Superior temporal gyrus (tissue), 1 donor: ENCODE measurements around the gene KRTAP4-6.
"Not testable (repeated sequence)": the region's sequence is repeated elsewhere in the genome, so short reads cannot be mapped to it uniquely, and the experiment has no call there.

ENCODE experiments used
- DNase-seq: peaks from one replicate; pipeline ENCODE4 v3.0.0-alpha.2; 2016; ENCODE audit errors: extremely low spot score

The KRTAP4-6 gene

GRCh38 chr17:41107941-41108450 lies 32.3 kb downstream of the KRTAP4-6 start:
- no peak for DNase-seq

GRCh38 chr17:41105347-41105746 lies 35.0 kb downstream of the KRTAP4-6 start, which contains the start of gene KRTAP4-9:
TSS of gene KRTAP4-9 (plus strand) at chr17:41105389. CDS start at chr17:41105389, 0 bp downstream.
- DNase-seq, result not testable (repeated sequence)

GRCh38 chr17:41104386-41105038 lies 35.8 kb downstream of the KRTAP4-6 start:
- not testable (repeated sequence) for DNase-seq

DNA sequence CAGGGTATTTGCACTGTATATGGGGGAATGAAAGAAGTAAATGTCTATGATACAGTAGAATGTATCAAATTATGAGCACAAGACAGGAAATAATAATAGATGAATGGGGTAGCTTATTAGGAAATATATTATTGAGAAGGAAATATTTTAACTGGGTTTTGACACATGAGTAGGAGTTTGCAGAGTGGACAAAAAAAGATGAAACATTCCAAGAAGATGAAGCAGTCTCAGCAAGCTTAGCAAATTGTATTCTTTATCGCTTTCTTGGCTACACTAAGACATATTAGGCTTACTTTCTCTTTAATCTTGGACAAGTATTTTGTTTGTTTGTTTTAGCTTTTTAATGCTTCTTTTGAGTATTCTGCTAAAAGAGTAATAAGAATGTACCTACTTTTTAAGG lies 36.4 kb downstream of the KRTAP4-6 start:
- no peak for DNase-seq

DNA sequence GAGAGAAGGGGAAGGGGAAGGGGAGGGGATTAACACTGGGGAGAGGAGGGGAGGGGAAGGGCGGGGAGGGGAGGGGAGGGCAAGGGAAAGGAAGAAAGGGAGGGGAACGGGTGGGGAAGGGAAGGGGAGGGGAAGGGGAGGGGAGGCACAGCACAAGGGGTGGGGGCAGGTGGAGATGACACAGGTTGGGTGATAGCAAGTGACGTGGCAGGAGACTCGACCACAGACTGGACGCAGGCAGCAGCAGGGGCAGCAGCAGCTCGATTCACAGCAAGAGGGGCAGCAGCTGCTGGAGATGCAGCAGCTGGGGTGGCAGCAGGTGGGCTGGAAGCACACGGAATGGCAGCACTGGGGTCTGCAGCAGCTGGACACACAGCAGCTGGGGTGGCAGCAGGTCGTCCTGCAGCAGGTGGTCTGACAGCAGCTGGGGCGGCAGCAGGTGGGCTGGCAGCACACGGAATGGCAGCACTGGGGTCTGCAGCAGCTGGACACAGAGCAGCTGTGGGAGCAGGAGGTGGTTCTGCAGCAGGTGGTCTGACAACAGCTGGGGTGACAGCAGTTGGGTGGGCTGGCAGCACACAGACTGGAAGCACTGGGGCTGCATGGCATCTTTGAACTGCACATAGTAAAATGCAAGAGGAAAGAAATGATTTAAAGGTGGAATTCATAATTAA lies 38.6 kb downstream of the KRTAP4-6 start, which contains the start of gene KRTAP4-16:
Gene KRTAP4-16 (minus strand): TSS at position 624 of the 674 bp plus-strand sequence. CDS start 0 bp downstream, at position 624.
- no peak for DNase-seq

DNA sequence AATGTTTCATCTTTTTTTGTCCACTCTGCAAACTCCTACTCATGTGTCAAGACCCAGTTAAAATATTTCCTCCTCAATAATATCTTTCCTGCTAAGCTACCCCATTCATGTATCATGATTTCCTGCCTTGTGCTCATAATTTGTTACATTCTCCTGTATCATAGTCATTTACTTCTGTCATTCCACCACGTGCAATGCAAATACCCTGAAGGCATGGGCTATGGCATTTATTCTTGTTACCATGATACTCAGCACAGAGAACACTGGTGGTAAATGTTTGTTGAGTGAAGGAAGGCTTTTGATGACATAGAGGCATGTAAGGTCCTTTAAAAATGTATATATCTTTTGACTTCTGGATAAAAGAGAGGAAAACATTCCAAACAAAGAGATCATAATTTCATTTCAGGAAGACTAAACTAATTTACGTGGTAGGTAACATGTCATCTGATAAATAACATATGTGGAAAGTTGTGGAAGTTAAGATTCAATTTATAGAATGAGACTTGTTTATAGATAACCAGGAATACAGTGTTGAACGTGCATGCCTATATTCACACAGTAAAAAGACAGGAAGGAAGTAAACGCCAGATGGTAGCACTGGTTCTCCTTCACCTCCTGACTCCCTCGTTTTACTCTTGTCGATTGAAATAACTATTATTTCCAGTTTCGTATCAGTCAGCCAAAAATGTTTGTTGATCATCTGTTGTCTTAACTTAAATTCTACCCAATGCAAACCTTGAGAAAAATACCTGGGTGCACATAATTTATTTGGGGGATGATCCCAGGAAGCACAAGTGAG lies 40.5 kb downstream of the KRTAP4-6 start:
- DNase-seq, result not testable (repeated sequence)

DNA sequence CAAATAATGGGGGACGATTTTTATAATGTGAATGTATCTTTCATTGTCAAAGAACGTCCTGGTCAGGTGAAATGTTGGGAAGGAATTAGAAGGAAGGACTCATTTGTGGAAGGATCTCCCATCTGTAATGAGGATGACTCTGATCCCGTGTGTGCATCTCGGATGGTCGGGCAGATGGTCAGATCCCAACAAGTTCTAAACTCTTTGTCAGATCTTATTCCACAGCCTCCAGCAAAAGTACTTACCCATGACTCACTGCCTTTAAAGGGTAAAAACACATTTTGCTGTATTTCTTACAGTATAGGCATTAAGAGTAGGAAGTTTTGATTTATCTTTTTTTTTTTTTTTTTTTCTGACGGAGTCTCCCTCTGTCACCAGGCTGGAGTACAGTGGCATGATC lies 41.9 kb downstream of the KRTAP4-6 start:
- no peak for DNase-seq

DNA sequence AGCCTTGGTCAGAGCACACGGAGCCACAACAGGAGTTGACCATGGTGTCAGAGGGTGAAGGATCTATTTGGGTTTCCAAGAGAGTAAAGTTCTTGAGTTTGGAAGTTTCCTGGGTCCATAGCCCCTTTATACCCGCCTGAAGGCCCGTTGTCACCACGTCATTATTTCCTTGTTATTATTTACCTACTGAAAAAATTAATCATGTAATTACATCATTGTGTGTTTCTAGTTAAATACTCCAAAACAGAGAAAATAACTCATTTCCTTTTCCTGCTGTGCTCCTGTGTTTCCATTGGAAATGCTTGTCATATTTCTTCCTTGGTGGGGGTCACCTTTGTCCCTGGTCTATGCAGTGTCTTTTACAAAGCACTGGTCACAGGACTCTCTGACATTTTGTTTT lies 42.3 kb downstream of the KRTAP4-6 start, which contains the start of gene KRTAP4-8:
Gene KRTAP4-8 (minus strand): TSS at position 101 of the 400 bp plus-strand sequence. CDS start 58 bp downstream, at position 43.
- no peak for DNase-seq

- DNase-seq, result no peak
These were observed 44.3 kb downstream of the KRTAP4-6 start for GRCh38 chr17:41096055-41096454.
